GM23338 (cell line): ENCODE data around the gene CYP26B1. TPM values are rescaled to one million over a fixed set of nuclear protein-coding genes. Genes with fewer than 3 reads are reported as not detected.

Source experiments
- ATAC-seq: fragments of 200-7000 bp; cut with Tn5 transposase; 3 replicates; pipeline ENCODE4 v1.9.1; 2020
- DNase-seq: peaks from one replicate; pipeline ENCODE4 v3.0.0-alpha.2; 2015; ENCODE audit warnings: low spot score
- H2AFZ ChIP-seq: fragments of 200-600 bp; sonication (generic); 2 replicates; pipeline ENCODE4 v1.8.0; 2016; ENCODE audit warnings: antibody characterized with exemption, mild to moderate bottlenecking, moderate library complexity
- H3F3A ChIP-seq: fragments of 200-600 bp; sonication (generic); replicated peaks from 2 replicates; pipeline ENCODE4 v1.8.0; 2017; ENCODE audit warnings: antibody characterized with exemption, mixed run types, low read depth
- H3K27ac ChIP-seq: fragments of 200-600 bp; sonication (generic); 2 replicates; pipeline ENCODE4 v1.6.1; 2016; ENCODE audit warnings: low read depth
- H3K27me3 ChIP-seq: fragments of 200-600 bp; sonication (generic); 2 replicates; pipeline ENCODE4 v1.8.0; 2016; ENCODE audit warnings: mild to moderate bottlenecking, mixed run types, moderate library complexity; ENCODE audit not compliant: insufficient read depth
- H3K36me3 ChIP-seq: fragments of 200-600 bp; sonication (generic); 2 replicates; pipeline ENCODE4 v1.8.0; 2016; ENCODE audit warnings: mild to moderate bottlenecking; ENCODE audit not compliant: insufficient read depth
- H3K4me1 ChIP-seq: fragments of 200-600 bp; sonication (generic); 2 replicates; pipeline ENCODE4 v1.8.0; 2016; ENCODE audit warnings: mild to moderate bottlenecking, moderate library complexity; ENCODE audit not compliant: insufficient read depth
- H3K4me2 ChIP-seq: fragments of 200-600 bp; sonication (generic); 2 replicates; pipeline ENCODE4 v1.7.1; 2017; ENCODE audit warnings: mixed run types
- H3K4me3 ChIP-seq: fragments of 200-600 bp; sonication (generic); 2 replicates; pipeline ENCODE4 v1.6.1; 2016; ENCODE audit warnings: mixed run types
- H3K79me2 ChIP-seq: fragments of 200-600 bp; sonication (generic); replicated peaks from 2 replicates; pipeline ENCODE4 v1.8.0; 2017; ENCODE audit warnings: mild to moderate bottlenecking; ENCODE audit not compliant: insufficient read depth
- H3K9me2 ChIP-seq: fragments of 200-600 bp; sonication (generic); 2 replicates; pipeline ENCODE4 v1.8.0; 2017; ENCODE audit not compliant: insufficient read depth
- H4K20me1 ChIP-seq: fragments of 200-600 bp; sonication (generic); replicated peaks from 2 replicates; pipeline ENCODE4 v1.8.0; 2017; ENCODE audit warnings: mild to moderate bottlenecking; ENCODE audit not compliant: insufficient read depth
- H3K27ac Mint-ChIP-seq: 2 replicates; pipeline ENCODE4 v1.8.0; 2020; ENCODE audit warnings: inconsistent platforms, mild to moderate bottlenecking, moderate library complexity, mixed read lengths
- H3K27me3 Mint-ChIP-seq: 3 replicates; pipeline ENCODE4 v1.8.0; 2022; ENCODE audit warnings: low read depth, mild to moderate bottlenecking, moderate library complexity, mixed read lengths, inconsistent platforms; ENCODE audit not compliant: insufficient read depth, poor library complexity
- H3K36me3 Mint-ChIP-seq: 3 replicates; pipeline ENCODE4 v1.8.0; 2021; ENCODE audit warnings: low read depth, mild to moderate bottlenecking, inconsistent platforms, moderate library complexity, mixed read lengths
- H3K4me1 Mint-ChIP-seq: 3 replicates; pipeline ENCODE4 v1.8.0; 2020; ENCODE audit warnings: mild to moderate bottlenecking, inconsistent platforms, mixed read lengths
- H3K4me3 Mint-ChIP-seq: 3 replicates; pipeline ENCODE4 v1.8.0; 2021; ENCODE audit warnings: moderate library complexity, mild to moderate bottlenecking, inconsistent platforms, mixed read lengths
- H3K9me3 Mint-ChIP-seq: 3 replicates; pipeline ENCODE4 v1.8.0; 2020; ENCODE audit warnings: moderate library complexity, mild to moderate bottlenecking, inconsistent platforms, mixed read lengths
- ETS1 ChIP-seq: IDR thresholded peaks from 2 replicates; pipeline ENCODE4 v1.6.1; 2016; ENCODE audit warnings: antibody characterized with exemption
- JUNB ChIP-seq: IDR thresholded peaks from one replicate; pipeline ENCODE4 v1.6.1; 2016; ENCODE audit warnings: antibody characterized with exemption; ENCODE audit not compliant: unreplicated experiment
- NANOG ChIP-seq: IDR thresholded peaks from 2 replicates; pipeline ENCODE4 v1.6.1; 2016; ENCODE audit warnings: antibody characterized with exemption, borderline replicate concordance
- ZNF114 ChIP-seq: fragments of 250-450 bp; sonication (Bioruptor Pico); IDR thresholded peaks from 2 replicates; pipeline ENCODE4 v1.5.0; 2020; ENCODE audit warnings: mild to moderate bottlenecking, moderate library complexity
- ZNF331 ChIP-seq: fragments of 250-450 bp; sonication (Bioruptor Pico); IDR thresholded peaks from 2 replicates; pipeline ENCODE4 v1.5.0; 2020; ENCODE audit warnings: low read depth, mild to moderate bottlenecking, moderate library complexity
- ZNF462 ChIP-seq: fragments of 250-450 bp; sonication (Bioruptor Pico); IDR thresholded peaks from 2 replicates; pipeline ENCODE4 v1.5.0; 2020; ENCODE audit warnings: mild to moderate bottlenecking, moderate library complexity
- polyA plus RNA-seq: library from polyadenylated mRNA; unstranded; fragments of >200 nt; fragmentation: Nextera tagmentation; extraction: Ambion mirVana; gene quantifications from 2 replicates; pipeline ENCODE4 v1.2.1, GENCODE V29; 2016
- total RNA-seq: library from RNA; depleted of rRNA; stranded (reverse); fragments of >200 nt; shearing (Covaris generic); gene quantifications from 2 replicates; pipeline ENCODE4 v1.2.3, GENCODE V29; 2014

CYP26B1 gene
- total and polyA plus RNA-seq, 2 experiments from 2014 or later, result 0.05 to 0.31 TPM

GRCh38 chr2:72183466-72183865 lies 35.8 kb upstream of the CYP26B1 start (continued):
- TF ChIP-seq ZNF462 (CRISPR knock-in tag) (no peak), ZNF114 (CRISPR knock-in tag) (no peak), ZNF331 (CRISPR knock-in tag) (no peak), NANOG (no peak)

- Histone ChIP-seq H3K4me3 (no peak overlapping the region), H4K20me1 (no peaks in the 10 kb centered on the region; the same call in 1 of the 2 replicates), H3K9me2 (no peaks in the 10 kb centered on the region), H3K79me2 (no peaks in the 10 kb centered on the region), H3K36me3 (no peaks in the 10 kb centered on the region), H3K4me1 (no peaks in the 10 kb centered on the region), H3K4me2 (no peak overlapping the region), H3K27me3 (no peaks in the 10 kb centered on the region), H3K27ac (no peak overlapping the region), H3F3A (no peaks in the 10 kb centered on the region), H2AFZ (no peak overlapping the region)
- peaks cover 5% of the 10 kb centered on the region; the same call in 2 of the 3 replicates for H3K9me3 Mint-ChIP-seq
- peaks cover 7% of the 10 kb centered on the region for H3K36me3 Mint-ChIP-seq
- H3K27me3 Mint-ChIP-seq, result peaks cover 2% of the 10 kb centered on the region
- TF ChIP-seq JUNB (no peak), ZNF331 (CRISPR knock-in tag) (no peak), ETS1 (no peak), ZNF114 (CRISPR knock-in tag) (no peak)
- ATAC-seq (no peak), DNase-seq (no peak)
- no peaks in the 10 kb centered on the region for H3K4me1 Mint-ChIP-seq
- H3K27ac Mint-ChIP-seq, result no peak overlapping the region
- no peak overlapping the region for H3K4me3 Mint-ChIP-seq
Measured at GRCh38 chr2:72183016-72183415, 35.4 kb upstream of the CYP26B1 start.
